Lower lobe of right lung (tissue), 2 donors: ENCODE results near the gene MFSD11. TPM values are rescaled to one million over a fixed set of nuclear protein-coding genes. Genes with fewer than 3 reads are reported as not detected.
"Not testable (repeated sequence)": the region's sequence is repeated elsewhere in the genome, so short reads cannot be mapped to it uniquely, and the experiment has no call there.

Experiments
- ATAC-seq, 2 donors: fragments of 200-7000 bp; cut with Tn5 transposase; one replicate each; pipeline ENCODE4 v1.9.1; 2020 to 2022; ENCODE audit warnings: mild to moderate bottlenecking in 2 of 2, moderate library complexity in 2 of 2
- DNase-seq: peaks from one replicate; pipeline ENCODE4 v3.0.0-alpha.2; 2020
- H3K27ac ChIP-seq: fragments of 200-600 bp; one replicate; pipeline ENCODE4 v1.8.0; 2022
- H3K27me3 ChIP-seq: fragments of 200-600 bp; one replicate; pipeline ENCODE4 v1.8.0; 2022; ENCODE audit warnings: low read depth
- H3K36me3 ChIP-seq: fragments of 200-600 bp; one replicate; pipeline ENCODE4 v1.8.0; 2022; ENCODE audit warnings: mild to moderate bottlenecking
- H3K4me1 ChIP-seq: fragments of 200-600 bp; one replicate; pipeline ENCODE4 v1.8.0; 2022
- H3K4me3 ChIP-seq: fragments of 200-600 bp; one replicate; pipeline ENCODE4 v1.8.0; 2022; ENCODE audit warnings: mild to moderate bottlenecking
- H3K9me3 ChIP-seq: fragments of 200-600 bp; one replicate; pipeline ENCODE4 v1.8.0; 2022
- CTCF ChIP-seq: fragments of 200-600 bp; IDR thresholded peaks from one replicate; pipeline ENCODE4 v1.8.0; 2022; ENCODE audit warnings: antibody characterized with exemption, mild to moderate bottlenecking
- intact Hi-C: fragments of 100-400 bp; cut with DNase I; formaldehyde crosslinking; loops from one replicate; pipeline ENCODE4 v1.11.0; 2022
- total RNA-seq: library from RNA; stranded (reverse); fragmentation: NEBNext Ultra II Directional; extraction: Animal tissue kit (Norgen Biotek cat#: 25700); gene quantifications from one replicate; pipeline ENCODE4 v1.2.1, GENCODE V29; 2021
- donor health status: DM: no; HTN: yes; CAD: no; lungs with severe emphysema.

The MFSD11 gene
- total RNA-seq, 1 donor from 2014 or later = 32.2 TPM

- H3K27me3 ChIP-seq = no peaks in the 10 kb centered on the region
- H3K4me1 ChIP-seq = peaks cover 53% of the 10 kb centered on the region
- peak overlapping the region; percentile 18 for H3K27ac ChIP-seq
- no peaks in the 10 kb centered on the region for H3K9me3 ChIP-seq
- no peak overlapping the region for H3K4me3 ChIP-seq
- DNase-seq (no peak), ATAC-seq (no peak)
- intact Hi-C loops = no loop called here
- TF ChIP-seq CTCF = no peak
- no peaks in the 10 kb centered on the region for H3K36me3 ChIP-seq
These were observed 42.7 kb upstream of the MFSD11 start for GRCh38 chr17:76695059-76695831.

- ATAC-seq (peak in 1 of 2 donors; percentile 27), DNase-seq (no peak)
- intact Hi-C loops = no loop called here
- no peak for TF ChIP-seq CTCF
- Histone ChIP-seq H3K27ac (peak overlapping the region; percentile 76), H3K4me1 (peaks cover 68% of the 10 kb centered on the region), H3K4me3 (no peak overlapping the region), H3K36me3 (no peaks in the 10 kb centered on the region), H3K9me3 (no peaks in the 10 kb centered on the region), H3K27me3 (no peaks in the 10 kb centered on the region)
These were observed 40.9 kb upstream of the MFSD11 start for GRCh38 chr17:76696763-76697701.

- no peak for DNase-seq
- H3K4me1 ChIP-seq = peaks cover 68% of the 10 kb centered on the region
- intact Hi-C loops = no loop called here
These were observed 40.0 kb upstream of the MFSD11 start for GRCh38 chr17:76697702-76698465.

GRCh38 chr17:76698466-76698977, 39.4 kb upstream of the MFSD11 start:
- Histone ChIP-seq H3K4me1 (peaks cover 68% of the 10 kb centered on the region), H3K27ac (peak overlapping the region; percentile 76)
- intact Hi-C loops, H3K27me3 ChIP-seq, DNase-seq, H3K4me3 ChIP-seq, H3K9me3 ChIP-seq, H3K36me3 ChIP-seq, ATAC-seq: not testable (repeated sequence)

More at GRCh38 chr17:76697702-76698465, 40.0 kb upstream of the MFSD11 start:
- Histone ChIP-seq H3K27ac (peak overlapping the region; percentile 76), H3K27me3 (no peaks in the 10 kb centered on the region), H3K36me3 (no peaks in the 10 kb centered on the region), H3K9me3 (no peaks in the 10 kb centered on the region), H3K4me3 (no peak overlapping the region)
- no peak for ATAC-seq
- no peak for TF ChIP-seq CTCF

GRCh38 chr17:76700270-76700616, 37.7 kb upstream of the MFSD11 start:
- no peaks in the 10 kb centered on the region for H3K36me3 ChIP-seq
- H3K27me3 ChIP-seq = no peaks in the 10 kb centered on the region
- DNase-seq (no peak), ATAC-seq (peak; percentile 13 to 15)
- peaks cover 60% of the 10 kb centered on the region for H3K4me1 ChIP-seq
- peak overlapping the region; percentile 28 for H3K4me3 ChIP-seq
- no peaks in the 10 kb centered on the region for H3K9me3 ChIP-seq
- intact Hi-C loops = no loop called here
- H3K27ac ChIP-seq = peak overlapping the region; percentile 88
- no peak for TF ChIP-seq CTCF
